ENCODE measurements around the gene ATG9A. TPM values are rescaled to one million over a fixed set of nuclear protein-coding genes. Genes with fewer than 3 reads are reported as not detected.

Gene ATG9A
- total and polyA plus RNA-seq, 7 donors = 7.6 to 40.6 (median 29.6) TPM

DNA sequence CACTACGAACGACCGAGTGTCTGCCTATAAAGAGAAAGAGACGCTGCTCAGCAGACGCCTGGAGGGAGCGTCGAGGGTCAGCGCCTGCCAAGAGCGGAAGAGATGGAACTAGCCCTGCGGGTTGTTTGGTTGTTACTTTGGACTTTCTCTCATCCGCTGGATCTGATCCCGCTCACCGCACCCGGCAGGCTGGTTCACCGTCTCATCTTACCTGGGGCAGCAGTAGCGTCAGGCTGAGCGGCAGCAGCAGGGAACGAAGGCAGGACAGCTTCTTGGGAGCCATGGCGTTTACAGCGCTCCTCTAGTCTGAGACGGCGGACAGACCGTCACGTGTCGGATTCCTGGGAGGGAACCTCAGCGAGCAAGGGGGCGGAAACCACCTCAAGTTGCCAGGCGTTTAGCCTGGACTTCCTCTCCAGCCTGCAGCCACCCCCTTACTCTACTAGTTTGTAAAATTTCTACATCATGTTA, 13.9 kb upstream of the ATG9A start:
- Histone ChIP-seq H3K27ac (peak overlapping the region in 3 of 4 donors; percentile 49 to 87 (median 52)), H3K4me1 (peaks cover 0 to 27% (median 24%) of the 10 kb centered on the region in 4 donors), H3K9me3 (no peaks in the 10 kb centered on the region), H3K4me3 (peak overlapping the region; percentile 11 to 42 (median 34)), H3K36me3 (peaks cover 0 to 37% (median 7%) of the 10 kb centered on the region in 4 donors), H3K27me3 (no peaks in the 10 kb centered on the region)
- peak; percentile 81 for DNase-seq
- TF ChIP-seq POLR2A (IDR thresholded peaks at IDR 0.05) (no peak), POLR2AphosphoS5 (IDR thresholded peaks at IDR 0.05) (peak in 2 of 4 donors; percentile 61 to 65)
- intact Hi-C loops (cut with DNase I) = no loop called here
- 26 to 49% methylated on average over 28 of the region's 28 CpGs for WGBS, 2 donors

DNA sequence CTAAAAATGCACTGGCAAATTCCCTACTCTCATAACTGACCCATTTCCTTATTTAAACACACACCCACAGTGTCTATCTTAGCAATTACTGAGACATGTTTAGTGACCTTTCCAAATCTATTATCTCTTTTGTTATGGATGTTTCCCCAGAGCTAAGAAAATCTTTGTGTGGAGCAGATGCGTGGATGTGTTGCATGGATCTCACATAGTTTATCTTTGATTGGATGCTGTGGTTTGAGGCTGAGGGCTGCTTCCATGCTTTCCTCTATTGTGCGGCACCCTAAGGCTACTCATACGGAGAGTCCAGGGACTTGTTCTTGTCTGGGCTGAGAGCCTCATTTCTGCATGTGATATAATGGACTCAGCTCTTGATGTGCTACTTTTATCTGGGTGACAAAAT, 4.9 kb upstream of the ATG9A start:
- H3K4me3 ChIP-seq = no peak overlapping the region
- peaks cover 0 to 16% (median 13%) of the 10 kb centered on the region in 4 donors for H3K4me1 ChIP-seq
- TF ChIP-seq, protein P1, sequence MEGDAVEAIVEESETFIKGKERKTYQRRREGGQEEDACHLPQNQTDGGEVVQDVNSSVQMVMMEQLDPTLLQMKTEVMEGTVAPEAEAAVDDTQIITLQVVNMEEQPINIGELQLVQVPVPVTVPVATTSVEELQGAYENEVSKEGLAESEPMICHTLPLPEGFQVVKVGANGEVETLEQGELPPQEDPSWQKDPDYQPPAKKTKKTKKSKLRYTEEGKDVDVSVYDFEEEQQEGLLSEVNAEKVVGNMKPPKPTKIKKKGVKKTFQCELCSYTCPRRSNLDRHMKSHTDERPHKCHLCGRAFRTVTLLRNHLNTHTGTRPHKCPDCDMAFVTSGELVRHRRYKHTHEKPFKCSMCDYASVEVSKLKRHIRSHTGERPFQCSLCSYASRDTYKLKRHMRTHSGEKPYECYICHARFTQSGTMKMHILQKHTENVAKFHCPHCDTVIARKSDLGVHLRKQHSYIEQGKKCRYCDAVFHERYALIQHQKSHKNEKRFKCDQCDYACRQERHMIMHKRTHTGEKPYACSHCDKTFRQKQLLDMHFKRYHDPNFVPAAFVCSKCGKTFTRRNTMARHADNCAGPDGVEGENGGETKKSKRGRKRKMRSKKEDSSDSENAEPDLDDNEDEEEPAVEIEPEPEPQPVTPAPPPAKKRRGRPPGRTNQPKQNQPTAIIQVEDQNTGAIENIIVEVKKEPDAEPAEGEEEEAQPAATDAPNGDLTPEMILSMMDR (IDR thresholded peaks at IDR 0.05) = no peak
- TF ChIP-seq POLR2A (IDR thresholded peaks at IDR 0.05) (no peak), EP300 (IDR thresholded peaks at IDR 0.05) (no peak), POLR2AphosphoS5 (IDR thresholded peaks at IDR 0.05) (no peak)
- no peaks in the 10 kb centered on the region for H3K9me3 ChIP-seq
- intact Hi-C loops (cut with DNase I) = no loop called here
- no peaks in the 10 kb centered on the region for H3K27me3 ChIP-seq
- no peak overlapping the region for H3K27ac ChIP-seq
- 76 to 95% methylated on average over 3 of the region's 3 CpGs for WGBS, 2 donors
- no peak for DNase-seq
- peaks cover 49 to 75% (median 55%) of the 10 kb centered on the region in 4 donors for H3K36me3 ChIP-seq

DNA sequence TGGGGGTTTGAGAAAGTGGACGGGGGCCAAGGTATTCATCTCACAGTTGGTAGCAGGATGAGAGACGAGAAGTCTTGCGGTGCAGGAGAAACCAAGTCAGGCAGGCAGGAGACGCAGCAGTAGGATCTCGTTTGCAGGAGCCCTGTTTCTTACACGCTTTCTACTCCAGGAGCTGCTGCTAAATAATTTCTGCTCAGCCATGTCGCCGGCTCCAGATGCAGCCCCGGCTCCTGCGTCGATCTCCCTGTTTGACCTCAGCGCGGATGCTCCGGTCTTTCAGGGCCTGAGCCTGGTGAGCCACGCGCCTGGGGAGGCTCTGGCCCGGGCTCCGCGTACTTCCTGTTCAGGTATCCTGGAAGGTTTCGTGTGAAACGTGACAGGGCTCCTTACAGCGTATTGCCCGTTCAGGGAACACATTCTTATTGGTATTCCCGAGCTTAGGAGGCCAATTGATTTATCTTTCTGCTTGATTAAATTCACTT, 664 bp upstream of the ATG9A start:
- H3K36me3 ChIP-seq = peaks cover 35 to 53% (median 41%) of the 10 kb centered on the region in 4 donors

DNA sequence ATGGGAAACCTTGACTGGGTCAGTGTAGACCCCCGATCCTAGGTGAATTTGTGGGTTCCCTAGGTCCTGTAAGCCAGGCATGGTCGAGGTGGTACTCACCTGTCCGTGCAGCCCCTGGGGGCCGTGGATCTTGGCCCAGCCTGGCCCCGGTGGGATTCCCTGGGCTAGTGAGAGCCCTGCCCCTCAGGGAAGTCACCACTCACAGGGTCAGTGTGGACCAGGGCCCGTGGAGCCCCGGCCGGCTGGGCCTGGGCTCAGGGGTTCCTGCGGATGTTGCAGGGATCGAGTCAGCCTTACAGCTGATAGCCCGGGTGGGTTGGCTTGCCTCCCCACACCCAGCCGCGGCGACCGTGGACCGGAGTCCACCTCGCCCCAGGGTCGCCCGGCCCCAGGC, 528 bp downstream of the ATG9A start:
- no peaks in the 10 kb centered on the region for H3K27me3 ChIP-seq
- TF ChIP-seq, protein P1 (IDR thresholded peaks at IDR 0.05) = no peak
- TF ChIP-seq POLR2A (IDR thresholded peaks at IDR 0.05) = no peak
- TF ChIP-seq EP300 (IDR thresholded peaks at IDR 0.05) = no peak
- no peak for TF ChIP-seq POLR2AphosphoS5 (IDR thresholded peaks at IDR 0.05)
- H3K36me3 ChIP-seq = peaks cover 36 to 53% (median 41%) of the 10 kb centered on the region in 4 donors
- H3K4me1 ChIP-seq = peaks cover 0 to 35% (median 31%) of the 10 kb centered on the region in 4 donors
- peak; percentile 78 for DNase-seq
- no peaks in the 10 kb centered on the region for H3K9me3 ChIP-seq
- WGBS, 2 donors = 0 to 2% methylated on average over 19 of the region's 19 CpGs
- intact Hi-C loops (cut with DNase I) = loop anchor here (1.0 to 10.0 kb wide), 3 partner anchors 10 to 156 kb away; partner anchors contain the start of genes DNPEP and RETREG2
- H3K4me3 ChIP-seq = peak overlapping the region; percentile 57 to 79 (median 68)
- peak overlapping the region; percentile 89 to 94 (median 94) for H3K27ac ChIP-seq

More for the DNA sequence above, 664 bp upstream of the ATG9A start:
- 0 to 1% methylated on average over 24 of the region's 24 CpGs for WGBS, 2 donors
- Histone ChIP-seq H3K27ac (peak overlapping the region; percentile 89 to 94 (median 94)), H3K4me3 (peak overlapping the region; percentile 57 to 79 (median 68)), H3K27me3 (no peaks in the 10 kb centered on the region), H3K9me3 (no peaks in the 10 kb centered on the region), H3K4me1 (peaks cover 0 to 35% (median 31%) of the 10 kb centered on the region in 4 donors)
- peak; percentile 80 for DNase-seq
- intact Hi-C loops (cut with DNase I) = loop anchor here (2.0 kb wide), 1 partner anchor 15 kb away; the partner anchor contains the start of genes GLB1L and STK16
- TF ChIP-seq, protein P1 (IDR thresholded peaks at IDR 0.05) = no peak
- no peak for TF ChIP-seq POLR2A (IDR thresholded peaks at IDR 0.05)
- TF ChIP-seq POLR2AphosphoS5 (IDR thresholded peaks at IDR 0.05) = peak in 2 of 4 donors; percentile 8

DNA sequence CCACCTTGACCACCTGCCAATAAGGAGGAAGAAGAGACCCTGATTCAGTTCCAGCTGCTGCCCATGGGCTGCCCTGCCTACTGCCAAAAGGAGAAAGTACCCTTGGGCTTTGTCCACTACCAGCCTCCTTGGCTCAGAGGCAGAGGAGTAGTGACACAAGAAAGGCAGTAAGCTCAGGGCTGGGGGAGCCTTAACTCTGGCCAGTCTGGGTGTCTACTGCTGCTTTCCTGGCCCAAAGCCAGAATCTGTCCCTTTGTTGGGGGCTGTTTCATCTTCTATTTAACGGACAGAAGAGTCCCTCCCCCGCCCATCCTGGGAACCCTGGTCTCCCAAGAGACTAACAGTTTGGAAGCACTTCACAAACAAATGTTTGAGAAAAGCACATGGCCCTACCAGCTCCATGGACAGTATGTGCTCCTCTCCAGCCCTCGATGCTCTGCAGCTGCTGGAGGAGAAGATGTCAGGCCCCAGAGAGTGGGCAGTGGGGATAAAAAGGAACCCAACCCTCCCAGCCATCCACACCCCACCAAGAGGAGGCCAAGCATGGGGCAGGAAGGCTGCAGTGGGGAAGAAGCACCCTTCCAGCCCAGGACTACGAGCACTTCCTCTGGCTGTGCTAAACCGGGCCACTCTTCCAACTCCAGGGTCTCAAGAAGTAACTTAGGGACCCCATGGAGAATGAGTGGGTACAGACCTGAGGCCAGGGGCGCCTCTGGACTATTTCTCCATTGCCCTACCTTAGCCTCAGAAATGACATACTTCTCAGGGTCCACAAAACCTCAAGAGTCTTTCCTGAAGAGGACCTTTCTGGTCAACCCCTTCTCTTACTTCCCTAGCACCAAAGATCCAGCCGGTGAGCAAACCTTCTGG, 1.2 kb downstream of the ATG9A start:
- intact Hi-C loops (cut with DNase I) = loop anchor here (10.0 kb wide), 1 partner anchor 157 kb away; the partner anchor contains the start of gene DNPEP
- WGBS, 2 donors = 42 to 52% methylated on average over 7 of the region's 7 CpGs
- H3K4me1 ChIP-seq = peaks cover 0 to 35% (median 31%) of the 10 kb centered on the region in 4 donors
- H3K9me3 ChIP-seq = no peaks in the 10 kb centered on the region
- DNase-seq = no peak
- H3K27ac ChIP-seq = peak overlapping the region; percentile 89 to 94 (median 94)
- TF ChIP-seq EP300 (IDR thresholded peaks at IDR 0.05) (no peak), POLR2A (IDR thresholded peaks at IDR 0.05) (no peak), POLR2AphosphoS5 (IDR thresholded peaks at IDR 0.05) (no peak)
- TF ChIP-seq, protein P1 (IDR thresholded peaks at IDR 0.05) = no peak
- peak overlapping the region; percentile 57 to 79 (median 68) for H3K4me3 ChIP-seq
- H3K36me3 ChIP-seq = peaks cover 36 to 53% (median 41%) of the 10 kb centered on the region in 4 donors
- no peaks in the 10 kb centered on the region for H3K27me3 ChIP-seq

Measured in sigmoid colon (tissue), 7 donors.